Measurements from ENCODE around the gene SIAE. TPM values are rescaled to one million over a fixed set of nuclear protein-coding genes. Genes with fewer than 3 reads are reported as not detected.

The SIAE gene
- total and polyA plus RNA-seq, 2 donors = 4.6 to 13.4 TPM

- H3K27ac ChIP-seq (ENCODE audit: low read depth in 1 of 2, low read length in 1 of 2) = no peak overlapping the region
- no peaks in the 10 kb centered on the region for H3K27me3 ChIP-seq (ENCODE audit: control insufficient read depth in 2 of 2, insufficient read depth in 1 of 2, low read length in 1 of 2)
- H3K4me3 ChIP-seq (ENCODE audit: low read length in 2 of 2) = no peak overlapping the region
- no peak for DNase-seq (ENCODE audit: low read depth in 6 of 9, low spot score in 9 of 9)
- no peaks in the 10 kb centered on the region for H3K4me1 ChIP-seq (ENCODE audit: control insufficient read depth in 2 of 2, insufficient read depth in 2 of 2, low read length in 2 of 2)
- 95% methylated on average over 3 of the region's 3 CpGs for WGBS
- H3K9me3 ChIP-seq (ENCODE audit: control insufficient read depth in 2 of 2, insufficient read depth in 1 of 2, low read length in 1 of 2) = no peaks in the 10 kb centered on the region
- H3K36me3 ChIP-seq (ENCODE audit: control insufficient read depth in 2 of 2, insufficient read depth in 2 of 2, low read length in 1 of 2) = no peaks in the 10 kb centered on the region
These were observed 15.0 kb downstream of the SIAE start for GRCh38 chr11:124658501-124658900.

- H3K27ac ChIP-seq (ENCODE audit: low read depth in 1 of 2, low read length in 1 of 2) = no peak overlapping the region
- H3K4me3 ChIP-seq (ENCODE audit: low read length in 2 of 2) = no peak overlapping the region
- H3K36me3 ChIP-seq (ENCODE audit: control insufficient read depth in 2 of 2, insufficient read depth in 2 of 2, low read length in 1 of 2) = no peaks in the 10 kb centered on the region
- no peak for DNase-seq (ENCODE audit: low read depth in 6 of 9, low spot score in 9 of 9)
- no peaks in the 10 kb centered on the region for H3K9me3 ChIP-seq (ENCODE audit: control insufficient read depth in 2 of 2, insufficient read depth in 1 of 2, low read length in 1 of 2)
- H3K4me1 ChIP-seq (ENCODE audit: control insufficient read depth in 2 of 2, insufficient read depth in 2 of 2, low read length in 2 of 2) = no peaks in the 10 kb centered on the region
- H3K27me3 ChIP-seq (ENCODE audit: control insufficient read depth in 2 of 2, insufficient read depth in 1 of 2, low read length in 1 of 2) = no peaks in the 10 kb centered on the region
- 95% methylated on average over 5 of the region's 5 CpGs for WGBS
These were observed 15.6 kb downstream of the SIAE start for GRCh38 chr11:124657904-124658303.

- H3K4me3 ChIP-seq (ENCODE audit: low read length in 2 of 2) = no peak overlapping the region
- no peak overlapping the region for H3K27ac ChIP-seq (ENCODE audit: low read depth in 1 of 2, low read length in 1 of 2)
- H3K9me3 ChIP-seq (ENCODE audit: control insufficient read depth in 2 of 2, insufficient read depth in 1 of 2, low read length in 1 of 2) = no peaks in the 10 kb centered on the region
- no peaks in the 10 kb centered on the region for H3K36me3 ChIP-seq (ENCODE audit: control insufficient read depth in 2 of 2, insufficient read depth in 2 of 2, low read length in 1 of 2)
- 94% methylated on average over 16 of the region's 16 CpGs for WGBS
- H3K27me3 ChIP-seq (ENCODE audit: control insufficient read depth in 2 of 2, insufficient read depth in 1 of 2, low read length in 1 of 2) = no peaks in the 10 kb centered on the region
- H3K4me1 ChIP-seq (ENCODE audit: control insufficient read depth in 2 of 2, insufficient read depth in 2 of 2, low read length in 2 of 2) = no peaks in the 10 kb centered on the region
- DNase-seq (ENCODE audit: low read depth in 6 of 9, low spot score in 9 of 9) = no peak
These were observed 16.5 kb downstream of the SIAE start for GRCh38 chr11:124656774-124657630.

GRCh38 chr11:124648610-124649009 lies 24.9 kb downstream of the SIAE start:
- Histone ChIP-seq H3K27me3 (ENCODE audit: control insufficient read depth in 2 of 2, insufficient read depth in 1 of 2, low read length in 1 of 2) (no peaks in the 10 kb centered on the region), H3K4me1 (ENCODE audit: control insufficient read depth in 2 of 2, insufficient read depth in 2 of 2, low read length in 2 of 2) (peaks cover 3% of the 10 kb centered on the region in 2 donors), H3K9me3 (ENCODE audit: control insufficient read depth in 2 of 2, insufficient read depth in 1 of 2, low read length in 1 of 2) (no peaks in the 10 kb centered on the region), H3K36me3 (ENCODE audit: control insufficient read depth in 2 of 2, insufficient read depth in 2 of 2, low read length in 1 of 2) (no peaks in the 10 kb centered on the region), H3K4me3 (ENCODE audit: low read length in 2 of 2) (no peak overlapping the region), H3K27ac (ENCODE audit: low read depth in 1 of 2, low read length in 1 of 2) (no peak overlapping the region)
- no peak for DNase-seq (ENCODE audit: low read depth in 6 of 9, low spot score in 9 of 9)
- 94% methylated on average over 6 of the region's 6 CpGs for WGBS

DNA sequence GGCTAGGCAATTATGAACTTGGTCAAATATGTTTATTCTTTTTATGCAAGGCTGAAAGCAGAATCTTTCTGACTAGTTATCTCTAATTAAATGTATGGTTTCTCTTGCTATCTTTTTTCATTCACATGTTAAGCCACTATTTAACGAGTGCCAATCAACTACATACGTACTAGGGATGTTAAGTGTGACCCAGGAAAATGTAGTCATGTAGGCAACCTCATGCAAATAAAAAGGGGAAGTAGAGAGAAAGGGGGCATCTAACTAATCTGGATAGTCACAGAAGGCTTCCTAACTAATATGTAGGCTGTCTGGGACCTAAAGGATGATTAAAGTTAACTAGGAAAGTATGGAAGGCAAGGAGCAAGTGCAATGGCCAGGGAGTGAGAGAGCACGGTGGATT lies 27.4 kb downstream of the SIAE start:
- Histone ChIP-seq H3K27me3 (ENCODE audit: control insufficient read depth in 2 of 2, insufficient read depth in 1 of 2, low read length in 1 of 2) (no peaks in the 10 kb centered on the region), H3K4me1 (ENCODE audit: control insufficient read depth in 2 of 2, insufficient read depth in 2 of 2, low read length in 2 of 2) (peaks cover 3% of the 10 kb centered on the region in 2 donors), H3K4me3 (ENCODE audit: low read length in 2 of 2) (no peak overlapping the region), H3K27ac (ENCODE audit: low read depth in 1 of 2, low read length in 1 of 2) (no peak overlapping the region), H3K36me3 (ENCODE audit: control insufficient read depth in 2 of 2, insufficient read depth in 2 of 2, low read length in 1 of 2) (no peaks in the 10 kb centered on the region), H3K9me3 (ENCODE audit: control insufficient read depth in 2 of 2, insufficient read depth in 1 of 2, low read length in 1 of 2) (no peaks in the 10 kb centered on the region)
- no peak for DNase-seq (ENCODE audit: low read depth in 6 of 9, low spot score in 9 of 9)
- 88% methylated on average over 3 of the region's 3 CpGs for WGBS

DNA sequence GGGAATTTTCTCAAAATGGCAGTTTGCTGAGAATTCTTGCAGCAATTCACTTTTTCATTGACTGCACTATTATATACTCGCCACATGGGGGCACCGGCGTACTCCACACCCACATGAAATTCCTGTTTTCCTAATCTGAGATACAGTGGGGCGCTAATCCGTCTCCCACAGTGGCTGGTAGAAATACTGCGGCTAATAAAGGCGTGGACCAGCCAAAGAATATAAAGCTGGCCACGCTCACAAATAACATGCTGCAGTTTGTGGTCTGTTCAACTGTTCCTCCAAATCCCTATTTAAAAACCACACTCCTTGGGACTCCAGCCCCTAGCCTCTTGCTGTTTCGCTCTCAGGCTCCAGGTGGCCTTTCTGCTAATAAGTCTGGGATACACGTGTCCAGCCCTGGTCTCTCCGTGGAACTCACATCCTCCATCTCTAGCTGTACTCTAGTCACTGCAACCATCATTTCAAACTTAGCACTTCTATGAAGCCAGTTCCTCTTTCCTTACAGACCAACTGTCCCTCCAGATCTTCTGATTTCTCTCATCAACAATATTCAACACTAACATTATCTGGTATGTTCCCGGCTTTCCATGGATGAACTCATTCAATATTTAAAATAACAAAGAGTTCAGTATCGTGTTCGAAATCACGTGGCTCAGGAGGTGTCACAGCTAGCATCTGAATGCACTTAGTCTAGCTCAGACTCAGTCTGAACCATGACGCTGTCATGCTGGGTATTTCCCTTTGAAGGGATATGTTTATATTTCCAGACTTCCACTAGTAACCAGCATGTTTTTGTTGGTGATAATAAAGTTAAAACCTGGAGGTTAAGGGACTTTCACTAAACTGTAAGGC lies 28.9 kb downstream of the SIAE start:
- 34% methylated on average over 16 of the region's 16 CpGs for WGBS
- no peaks in the 10 kb centered on the region for H3K27me3 ChIP-seq (ENCODE audit: control insufficient read depth in 2 of 2, insufficient read depth in 1 of 2, low read length in 1 of 2)
- H3K36me3 ChIP-seq (ENCODE audit: control insufficient read depth in 2 of 2, insufficient read depth in 2 of 2, low read length in 1 of 2) = no peaks in the 10 kb centered on the region
- H3K27ac ChIP-seq (ENCODE audit: low read depth in 1 of 2, low read length in 1 of 2) = no peak overlapping the region
- peak in 6 of 9 donors; percentile 8 to 41 (median 30) for DNase-seq (ENCODE audit: low read depth in 6 of 9, low spot score in 9 of 9)
- no peak overlapping the region for H3K4me3 ChIP-seq (ENCODE audit: low read length in 2 of 2)
- peaks cover 0 to 4% of the 10 kb centered on the region in 2 donors for H3K9me3 ChIP-seq (ENCODE audit: control insufficient read depth in 2 of 2, insufficient read depth in 1 of 2, low read length in 1 of 2)
- H3K4me1 ChIP-seq (ENCODE audit: control insufficient read depth in 2 of 2, insufficient read depth in 2 of 2, low read length in 2 of 2) = peaks cover 3% of the 10 kb centered on the region in 2 donors

- peaks cover 3% of the 10 kb centered on the region in 2 donors for H3K4me1 ChIP-seq (ENCODE audit: control insufficient read depth in 2 of 2, insufficient read depth in 2 of 2, low read length in 2 of 2)
- H3K27ac ChIP-seq (ENCODE audit: low read depth in 1 of 2, low read length in 1 of 2) = no peak overlapping the region
- H3K4me3 ChIP-seq (ENCODE audit: low read length in 2 of 2) = no peak overlapping the region
- no peaks in the 10 kb centered on the region for H3K27me3 ChIP-seq (ENCODE audit: control insufficient read depth in 2 of 2, insufficient read depth in 1 of 2, low read length in 1 of 2)
- WGBS = 54% methylated on average over 3 of the region's 3 CpGs
- peaks cover 5 to 8% of the 10 kb centered on the region in 2 donors for H3K36me3 ChIP-seq (ENCODE audit: control insufficient read depth in 2 of 2, insufficient read depth in 2 of 2, low read length in 1 of 2)
- H3K9me3 ChIP-seq (ENCODE audit: control insufficient read depth in 2 of 2, insufficient read depth in 1 of 2, low read length in 1 of 2) = peaks cover 0 to 4% of the 10 kb centered on the region in 2 donors
- DNase-seq (ENCODE audit: low read depth in 6 of 9, low spot score in 9 of 9) = no peak
These were observed 29.7 kb downstream of the SIAE start for GRCh38 chr11:124643605-124644425.

GRCh38 chr11:124643042-124643604 lies 30.4 kb downstream of the SIAE start:
- H3K27ac ChIP-seq (ENCODE audit: low read depth in 1 of 2, low read length in 1 of 2) = no peak overlapping the region
- no peaks in the 10 kb centered on the region for H3K27me3 ChIP-seq (ENCODE audit: control insufficient read depth in 2 of 2, insufficient read depth in 1 of 2, low read length in 1 of 2)
- WGBS = 96% methylated on average over 10 of the region's 10 CpGs
- peaks cover 3% of the 10 kb centered on the region in 2 donors for H3K4me1 ChIP-seq (ENCODE audit: control insufficient read depth in 2 of 2, insufficient read depth in 2 of 2, low read length in 2 of 2)
- DNase-seq (ENCODE audit: low read depth in 6 of 9, low spot score in 9 of 9) = no peak
- peaks cover 7 to 11% of the 10 kb centered on the region in 2 donors for H3K36me3 ChIP-seq (ENCODE audit: control insufficient read depth in 2 of 2, insufficient read depth in 2 of 2, low read length in 1 of 2)
- peaks cover 0 to 4% of the 10 kb centered on the region in 2 donors for H3K9me3 ChIP-seq (ENCODE audit: control insufficient read depth in 2 of 2, insufficient read depth in 1 of 2, low read length in 1 of 2)
- H3K4me3 ChIP-seq (ENCODE audit: low read length in 2 of 2) = no peak overlapping the region

All from thymus (tissue), 11 donors.